Measurements from ENCODE around the gene NUP155. TPM values are rescaled to one million over a fixed set of nuclear protein-coding genes. Genes with fewer than 3 reads are reported as not detected.
"Not testable (repeated sequence)": the region's sequence is repeated elsewhere in the genome, so short reads cannot be mapped to it uniquely, and the experiment has no call there.

NUP155 gene
- total and polyA plus RNA-seq, 2 donors from 2014 or later: 4.2 to 21.5 TPM

DNA sequence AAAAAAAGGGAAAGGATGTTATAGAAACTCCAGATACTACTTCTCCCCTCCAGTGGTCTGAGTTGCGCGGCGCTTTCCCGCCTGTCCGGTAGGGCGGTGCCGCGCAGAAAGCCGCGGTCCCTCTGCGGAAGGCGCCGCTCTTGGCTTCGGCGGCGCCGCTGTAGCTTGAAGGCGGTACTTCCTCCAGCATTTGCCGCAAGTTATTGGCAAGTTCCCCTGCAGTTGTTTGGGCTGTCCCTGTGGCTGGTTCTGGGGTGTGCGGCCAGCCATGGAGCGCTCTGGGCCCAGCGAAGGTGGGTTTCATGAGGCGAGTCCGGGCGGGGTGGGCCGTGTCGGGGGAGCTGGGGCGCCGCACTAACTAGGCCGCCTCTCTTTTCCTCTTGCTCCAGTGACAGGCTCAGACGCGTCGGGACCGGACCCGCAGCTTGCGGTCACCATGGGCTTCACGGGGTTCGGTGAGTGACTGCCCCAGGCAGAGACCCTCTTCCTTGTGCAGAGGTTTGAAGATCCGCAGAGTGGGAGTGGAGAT, 8.3 kb upstream of the NUP155 start, which contains the start of gene WDR70:
Gene WDR70, plus strand, starts transcription at position 219 of the 529 bp plus-strand sequence. Its CDS starts 50 bp downstream, at position 269.
- intact Hi-C loops (cut with DNase I); H3K9me3 ChIP-seq (ENCODE audit: control insufficient read depth in 2 of 3, insufficient read depth in 1 of 3, low read length in 3 of 3); H3K4me1 ChIP-seq (ENCODE audit: control insufficient read depth in 2 of 3, insufficient read depth in 2 of 3, low read depth in 1 of 3, low read length in 3 of 3); H3K27me3 ChIP-seq (ENCODE audit: control insufficient read depth, insufficient read depth, low read length); H3K27ac ChIP-seq (ENCODE audit: low read depth in 2 of 2, low read length in 2 of 2); H3K36me3 ChIP-seq (ENCODE audit: control insufficient read depth in 2 of 3, insufficient read depth in 3 of 3, low read length in 3 of 3): not testable (repeated sequence)
- TF ChIP-seq, protein P1, sequence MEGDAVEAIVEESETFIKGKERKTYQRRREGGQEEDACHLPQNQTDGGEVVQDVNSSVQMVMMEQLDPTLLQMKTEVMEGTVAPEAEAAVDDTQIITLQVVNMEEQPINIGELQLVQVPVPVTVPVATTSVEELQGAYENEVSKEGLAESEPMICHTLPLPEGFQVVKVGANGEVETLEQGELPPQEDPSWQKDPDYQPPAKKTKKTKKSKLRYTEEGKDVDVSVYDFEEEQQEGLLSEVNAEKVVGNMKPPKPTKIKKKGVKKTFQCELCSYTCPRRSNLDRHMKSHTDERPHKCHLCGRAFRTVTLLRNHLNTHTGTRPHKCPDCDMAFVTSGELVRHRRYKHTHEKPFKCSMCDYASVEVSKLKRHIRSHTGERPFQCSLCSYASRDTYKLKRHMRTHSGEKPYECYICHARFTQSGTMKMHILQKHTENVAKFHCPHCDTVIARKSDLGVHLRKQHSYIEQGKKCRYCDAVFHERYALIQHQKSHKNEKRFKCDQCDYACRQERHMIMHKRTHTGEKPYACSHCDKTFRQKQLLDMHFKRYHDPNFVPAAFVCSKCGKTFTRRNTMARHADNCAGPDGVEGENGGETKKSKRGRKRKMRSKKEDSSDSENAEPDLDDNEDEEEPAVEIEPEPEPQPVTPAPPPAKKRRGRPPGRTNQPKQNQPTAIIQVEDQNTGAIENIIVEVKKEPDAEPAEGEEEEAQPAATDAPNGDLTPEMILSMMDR (IDR thresholded peaks at IDR 0.05; ENCODE audit: borderline replicate concordance, extremely low read depth, insufficient read depth): peak; percentile 66
- peak; percentile 88 to 96 (median 93) for DNase-seq
- Histone ChIP-seq H3K4me3 (ENCODE audit: low read length in 3 of 3) (peak within 1 kb of the TSS; percentile 70 to 85 (median 82)), H3K9ac (ENCODE audit: low read length in 3 of 3) (peak within 1 kb of the TSS; percentile 22 to 73 (median 70))
- peak; percentile 84 for FAIRE-seq

DNA sequence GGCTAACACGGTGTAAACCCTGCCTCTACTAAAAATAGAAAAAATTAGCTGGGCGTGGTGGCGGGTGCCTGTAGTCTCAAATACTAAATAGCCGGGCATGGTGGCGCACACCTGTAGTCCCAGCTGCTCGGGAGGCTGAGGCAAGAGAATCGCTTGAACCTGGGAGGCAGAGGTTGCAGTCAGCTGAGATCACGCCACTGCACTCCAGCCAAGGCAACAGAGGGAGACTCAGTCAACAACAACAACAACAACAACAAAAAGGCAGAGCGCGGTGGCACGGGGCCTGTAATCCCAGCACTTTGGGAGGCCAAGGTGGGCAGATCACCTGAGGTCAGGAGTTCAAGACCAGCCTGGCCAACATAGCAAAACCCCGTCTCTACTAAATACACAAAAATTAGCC, 7.2 kb upstream of the NUP155 start:
- DNase-seq; H3K4me1 ChIP-seq (ENCODE audit: control insufficient read depth in 2 of 3, insufficient read depth in 2 of 3, low read depth in 1 of 3, low read length in 3 of 3); H3K27me3 ChIP-seq (ENCODE audit: control insufficient read depth, insufficient read depth, low read length); H3K9ac ChIP-seq (ENCODE audit: low read length in 3 of 3); H3K4me3 ChIP-seq (ENCODE audit: low read length in 3 of 3); H3K36me3 ChIP-seq (ENCODE audit: control insufficient read depth in 2 of 3, insufficient read depth in 3 of 3, low read length in 3 of 3); FAIRE-seq; intact Hi-C loops (cut with DNase I); H3K27ac ChIP-seq (ENCODE audit: low read depth in 2 of 2, low read length in 2 of 2); H3K9me3 ChIP-seq (ENCODE audit: control insufficient read depth in 2 of 3, insufficient read depth in 1 of 3, low read length in 3 of 3): not testable (repeated sequence)

DNA sequence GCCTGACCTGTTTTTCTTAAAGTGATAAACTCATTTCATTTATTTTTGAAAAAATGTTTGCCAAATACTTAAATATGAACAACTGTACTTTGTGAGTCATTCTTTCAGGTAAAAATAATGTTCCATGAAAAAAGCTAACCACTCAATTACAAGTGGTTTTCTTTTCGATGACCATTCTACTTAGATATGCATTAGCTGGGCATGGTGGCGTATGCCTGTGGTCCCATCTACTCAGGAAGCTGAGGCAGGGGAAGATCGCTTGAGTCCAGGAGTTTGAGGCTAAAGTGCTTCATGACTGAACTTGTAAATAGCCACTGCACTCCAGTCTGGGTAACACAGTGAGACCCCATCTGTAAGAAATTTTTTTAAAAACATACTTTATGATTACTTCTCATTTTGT, 4.2 kb upstream of the NUP155 start:
- H3K9me3 ChIP-seq (ENCODE audit: control insufficient read depth in 2 of 3, insufficient read depth in 1 of 3, low read length in 3 of 3): no peaks in the 10 kb centered on the region
- no peaks in the 10 kb centered on the region for H3K36me3 ChIP-seq (ENCODE audit: control insufficient read depth in 2 of 3, insufficient read depth in 3 of 3, low read length in 3 of 3)
- no peaks in the 10 kb centered on the region for H3K27me3 ChIP-seq (ENCODE audit: control insufficient read depth, insufficient read depth, low read length)
- H3K27ac ChIP-seq (ENCODE audit: low read depth in 2 of 2, low read length in 2 of 2): no peak overlapping the region
- no peak overlapping the region for H3K9ac ChIP-seq (ENCODE audit: low read length in 3 of 3)
- TF ChIP-seq, protein P1 (IDR thresholded peaks at IDR 0.05; ENCODE audit: borderline replicate concordance, extremely low read depth, insufficient read depth): no peak
- no peak for FAIRE-seq
- intact Hi-C loops (cut with DNase I): no loop called here
- H3K4me3 ChIP-seq (ENCODE audit: low read length in 3 of 3): no peak overlapping the region
- no peak for DNase-seq
- H3K4me1 ChIP-seq (ENCODE audit: control insufficient read depth in 2 of 3, insufficient read depth in 2 of 3, low read depth in 1 of 3, low read length in 3 of 3): peaks cover 0 to 3% (median 0%) of the 10 kb centered on the region in 3 donors

DNA sequence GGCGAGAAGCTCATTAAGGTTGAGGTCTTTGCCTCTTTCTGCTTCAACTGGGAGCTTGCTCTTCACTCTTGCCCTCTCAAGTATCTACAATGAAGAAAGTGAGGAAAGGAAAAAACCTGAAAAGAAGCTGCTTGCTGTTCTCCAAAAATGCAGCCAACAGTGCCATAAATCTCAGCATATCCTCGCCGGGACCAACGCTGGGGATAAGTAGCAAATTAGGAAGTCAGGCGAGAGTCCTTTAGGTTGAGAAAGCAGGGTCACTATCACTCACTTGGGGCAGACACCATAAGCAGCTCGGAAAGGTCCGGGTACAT, 399 bp downstream of the NUP155 start:
- intact Hi-C loops (cut with DNase I): no loop called here
- H3K27me3 ChIP-seq (ENCODE audit: control insufficient read depth, insufficient read depth, low read length): no peaks in the 10 kb centered on the region
- TF ChIP-seq, protein P1 (IDR thresholded peaks at IDR 0.05; ENCODE audit: borderline replicate concordance, extremely low read depth, insufficient read depth): no peak
- H3K4me3 ChIP-seq (ENCODE audit: low read length in 3 of 3): peak overlapping the region; percentile 99 to 100 (median 100)
- DNase-seq (no peak), FAIRE-seq (no peak)
- H3K9ac ChIP-seq (ENCODE audit: low read length in 3 of 3): peak overlapping the region; percentile 92 to 98 (median 93)
- H3K4me1 ChIP-seq (ENCODE audit: control insufficient read depth in 2 of 3, insufficient read depth in 2 of 3, low read depth in 1 of 3, low read length in 3 of 3): peaks cover 3 to 12% (median 4%) of the 10 kb centered on the region in 3 donors
- H3K27ac ChIP-seq (ENCODE audit: low read depth in 2 of 2, low read length in 2 of 2): peak overlapping the region in 1 of 2 donors; percentile 71
- no peaks in the 10 kb centered on the region for H3K9me3 ChIP-seq (ENCODE audit: control insufficient read depth in 2 of 3, insufficient read depth in 1 of 3, low read length in 3 of 3)
- no peaks in the 10 kb centered on the region for H3K36me3 ChIP-seq (ENCODE audit: control insufficient read depth in 2 of 3, insufficient read depth in 3 of 3, low read length in 3 of 3)
